ENCODE measurements around the gene SMIM20.
A peak's percentile ranks its signal among the peaks of the same experiment; 100 is the strongest.
"Not testable (repeated sequence)": the region's sequence is repeated elsewhere in the genome, so short reads cannot be mapped to it uniquely, and the experiment has no call there.

Gene SMIM20

DNA sequence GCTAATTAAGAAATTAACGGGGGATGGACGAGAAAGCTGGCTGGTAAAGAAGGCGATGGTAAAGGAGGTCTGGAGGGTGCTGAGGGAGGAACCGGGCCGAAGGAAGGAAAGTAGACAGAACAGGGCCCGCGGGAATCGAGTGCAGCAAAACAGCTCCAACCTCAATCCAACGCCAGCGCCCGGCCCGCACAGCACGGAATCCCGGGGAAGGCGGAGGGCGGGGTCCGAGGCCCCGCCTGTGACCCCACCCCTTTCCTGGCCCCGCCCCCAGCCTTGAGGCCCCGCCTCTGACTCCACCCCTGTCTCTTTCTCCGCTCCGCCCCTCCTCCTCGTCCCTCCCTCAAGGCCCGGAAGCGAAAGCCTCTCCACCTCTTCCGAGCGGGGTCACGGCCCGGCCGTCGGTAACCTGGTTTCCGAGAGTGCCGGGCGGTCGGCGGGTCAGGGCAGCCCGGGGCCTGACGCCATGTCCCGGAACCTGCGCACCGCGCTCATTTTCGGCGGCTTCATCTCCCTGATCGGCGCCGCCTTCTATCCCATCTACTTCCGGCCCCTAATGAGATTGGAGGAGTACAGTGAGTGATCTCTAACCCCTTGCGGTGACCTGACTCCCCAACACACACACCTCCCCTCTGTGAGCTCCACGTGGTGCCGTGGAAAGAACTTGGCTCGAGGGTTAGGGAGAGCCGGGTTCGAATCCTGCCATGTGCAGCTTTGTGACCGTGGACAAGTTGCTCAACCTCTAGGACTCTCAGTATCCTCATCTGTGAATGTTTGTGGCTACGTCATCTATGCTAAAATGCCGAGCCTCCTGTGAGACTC, at the start of gene SMIM20:
TSS of gene SMIM20 (plus strand) at position 370 of the 819 bp plus-strand sequence. CDS start at position 464, 94 bp downstream.
- DNase-seq = peak; percentile 77 to 82 (median 81)

DNA sequence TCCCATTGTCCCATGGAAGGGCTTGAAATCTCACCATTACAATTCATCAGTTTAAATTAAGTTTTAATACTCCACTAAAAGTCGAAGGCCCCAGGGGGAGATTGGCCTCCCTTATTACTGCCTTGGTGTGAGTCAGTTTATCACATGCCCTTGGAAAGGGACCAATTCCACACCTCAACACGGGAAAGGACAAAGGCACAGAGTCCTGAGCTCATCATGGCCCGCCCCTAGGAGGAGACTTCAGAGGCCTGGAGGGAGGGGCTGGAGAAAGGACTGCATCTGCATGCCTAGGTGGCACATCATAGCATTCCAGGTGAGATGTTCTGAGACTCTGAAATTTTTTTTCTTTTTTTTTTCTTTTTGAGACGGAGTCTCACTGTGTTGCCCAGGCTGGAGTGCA, 48.4 kb upstream of the SMIM20 start:
- no peak for DNase-seq

DNA sequence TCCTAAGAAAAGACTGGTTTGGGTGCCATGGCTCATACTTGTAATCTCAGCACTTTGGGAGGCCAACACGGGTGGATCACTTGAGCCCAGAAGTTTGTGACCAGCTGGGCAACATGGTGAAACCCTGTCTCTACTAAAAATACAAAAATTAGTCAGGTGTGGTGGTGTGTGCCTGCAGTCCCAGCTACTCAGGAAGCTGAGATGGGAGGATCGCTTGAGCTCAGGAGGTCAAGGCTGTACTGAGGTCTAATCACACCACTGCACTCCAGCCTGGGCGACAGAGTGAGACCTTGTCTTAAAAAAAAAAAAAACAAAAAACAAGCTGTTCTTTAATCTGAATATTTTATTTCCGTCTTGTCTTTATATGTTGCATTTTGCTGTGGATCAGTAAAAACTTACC, 47.6 kb upstream of the SMIM20 start:
- not testable (repeated sequence) for DNase-seq

DNA sequence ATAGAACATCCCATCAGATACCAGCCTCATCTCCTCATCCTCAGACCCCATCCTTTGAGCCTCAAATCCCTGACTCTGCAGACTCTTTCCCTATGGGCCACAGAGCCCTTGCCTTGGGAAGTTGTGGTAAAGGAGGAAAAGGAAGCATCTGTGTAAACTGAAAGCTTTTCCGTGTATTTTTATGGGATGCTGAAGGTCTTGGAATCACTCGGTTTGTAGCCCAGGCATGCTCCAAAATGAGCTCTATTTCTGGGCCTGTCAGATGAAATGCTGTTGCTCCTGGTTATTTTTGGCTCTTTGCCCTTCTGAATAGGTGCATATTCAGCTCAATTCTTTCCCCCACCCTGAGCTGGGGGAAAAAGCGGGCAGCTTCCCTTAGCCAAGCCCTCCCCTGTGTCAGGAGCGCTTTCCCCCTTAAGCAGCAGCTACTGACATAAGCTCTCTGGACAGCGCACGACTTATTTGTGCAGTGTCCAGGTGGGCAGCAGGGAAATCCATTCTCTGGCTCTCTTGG, 46.2 kb upstream of the SMIM20 start:
- no peak for DNase-seq

DNA sequence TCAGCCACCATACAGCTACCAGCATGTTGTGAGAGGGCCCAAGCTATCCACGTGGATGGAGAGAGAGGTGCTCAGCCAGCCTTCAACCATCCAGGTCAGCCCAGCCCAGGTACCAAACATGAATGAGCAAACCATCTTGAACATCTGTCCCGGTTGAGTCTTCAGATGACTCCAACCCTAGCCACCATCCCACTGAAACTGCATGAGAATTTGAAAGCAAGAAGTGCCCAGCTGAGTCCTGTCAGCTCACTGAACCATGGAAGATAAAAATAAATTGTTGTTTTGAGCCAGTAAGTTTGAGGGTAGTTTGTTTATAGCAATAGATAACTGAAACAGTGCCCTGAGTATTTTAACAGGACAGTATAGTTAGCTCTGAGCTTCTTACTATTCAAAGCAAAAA, 43.9 kb upstream of the SMIM20 start:
- DNase-seq = no peak

DNA sequence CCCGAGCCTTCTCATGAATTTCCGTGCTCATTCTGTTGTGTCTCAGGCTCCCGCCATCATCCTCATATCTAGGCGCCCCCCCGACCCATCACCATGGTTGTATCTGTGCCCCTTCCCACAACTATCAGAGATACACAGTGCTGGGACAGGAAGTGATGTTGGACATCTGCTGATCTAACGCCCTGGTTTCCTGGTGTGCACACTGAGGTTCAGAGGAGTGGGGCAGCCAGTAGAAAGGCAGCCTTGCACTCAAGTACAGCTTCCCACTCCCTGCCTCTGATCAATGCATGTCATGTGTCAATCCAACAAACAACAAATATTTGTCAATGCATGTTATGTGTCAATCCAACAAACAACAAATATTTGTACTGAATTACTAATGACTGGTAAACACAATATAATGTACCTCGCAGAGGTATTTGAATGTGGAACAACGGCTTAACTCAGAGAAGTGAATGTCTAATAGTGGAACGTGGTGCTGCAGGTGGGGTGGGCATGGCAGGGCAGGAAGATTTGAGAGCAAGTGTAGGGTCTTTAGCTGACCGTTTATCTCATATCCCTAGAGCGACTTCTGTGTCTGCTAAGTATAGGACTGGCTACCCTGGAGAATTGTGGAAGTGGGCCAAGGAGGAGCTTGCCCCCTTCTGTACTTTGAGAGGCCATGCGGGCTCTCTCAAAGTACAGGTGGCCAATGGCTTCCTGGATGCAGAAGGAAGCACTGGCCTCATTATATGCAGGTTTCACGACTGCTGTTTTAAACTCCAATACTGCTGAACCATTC, 41.0 kb upstream of the SMIM20 start:
- no peak for DNase-seq

DNA sequence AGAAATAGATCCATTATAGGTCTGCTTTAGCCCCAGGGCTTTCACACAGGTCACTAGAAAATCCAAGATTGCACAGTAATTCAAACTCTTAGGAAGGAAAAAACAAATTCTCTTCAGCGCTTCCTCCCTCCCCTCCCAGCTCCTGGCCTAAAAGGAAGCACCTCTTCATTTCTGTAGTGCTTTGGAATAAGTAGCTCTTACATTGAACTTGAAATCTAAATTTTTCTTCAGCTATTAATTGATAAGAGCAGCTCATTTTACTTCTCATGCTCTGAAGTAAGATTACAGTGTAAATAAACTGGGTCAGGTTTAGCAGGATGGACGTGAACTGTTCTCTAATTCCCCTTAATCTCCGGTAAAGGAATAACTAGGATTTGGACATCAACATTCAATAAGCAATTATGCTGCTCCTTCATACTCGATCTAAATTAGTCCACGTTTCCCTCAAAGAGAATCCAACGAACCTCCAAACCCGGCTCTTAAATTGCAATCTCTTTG, 40.3 kb upstream of the SMIM20 start:
- no peak for DNase-seq

DNA sequence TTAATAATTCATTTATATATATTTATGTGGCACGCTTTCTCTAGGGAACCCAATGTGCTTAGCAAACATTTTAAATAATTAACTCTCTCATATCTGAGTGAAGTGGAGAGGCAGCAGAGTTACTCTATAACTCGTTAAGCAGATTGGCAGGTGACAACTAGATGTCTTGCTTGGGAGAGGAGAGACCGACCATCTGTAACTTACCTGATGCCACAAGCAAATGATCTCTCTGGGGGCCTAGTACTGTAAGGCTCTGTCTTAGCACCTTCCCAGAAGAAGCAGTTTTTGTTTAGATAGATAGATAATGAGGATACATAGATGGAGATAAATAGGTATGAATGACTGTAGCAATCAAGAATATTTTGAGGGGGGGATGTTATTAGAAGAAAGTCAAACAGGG, 39.4 kb upstream of the SMIM20 start:
- DNase-seq = no peak

DNA sequence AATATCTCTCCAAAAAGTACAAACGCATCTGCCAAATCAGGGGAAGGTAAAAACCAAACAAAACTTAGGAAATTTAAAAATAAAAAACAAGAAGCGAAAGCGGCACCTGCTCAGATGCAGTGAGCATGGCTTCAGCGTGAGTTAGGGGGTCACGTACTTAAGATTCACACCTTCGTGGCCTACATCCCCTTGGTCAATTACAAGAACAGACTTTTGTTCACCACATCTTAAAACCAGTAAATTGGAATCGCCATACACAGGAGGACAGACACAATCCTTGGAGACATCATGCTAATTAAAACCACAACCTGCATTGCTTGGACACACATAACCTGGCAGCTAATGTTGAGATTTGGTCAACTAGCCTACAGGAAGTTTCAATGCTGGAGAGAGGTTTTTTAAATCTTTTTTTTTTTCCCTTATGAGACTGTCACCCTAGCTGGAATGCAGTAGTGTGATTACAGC, 38.7 kb upstream of the SMIM20 start:
- no peak for DNase-seq

DNA sequence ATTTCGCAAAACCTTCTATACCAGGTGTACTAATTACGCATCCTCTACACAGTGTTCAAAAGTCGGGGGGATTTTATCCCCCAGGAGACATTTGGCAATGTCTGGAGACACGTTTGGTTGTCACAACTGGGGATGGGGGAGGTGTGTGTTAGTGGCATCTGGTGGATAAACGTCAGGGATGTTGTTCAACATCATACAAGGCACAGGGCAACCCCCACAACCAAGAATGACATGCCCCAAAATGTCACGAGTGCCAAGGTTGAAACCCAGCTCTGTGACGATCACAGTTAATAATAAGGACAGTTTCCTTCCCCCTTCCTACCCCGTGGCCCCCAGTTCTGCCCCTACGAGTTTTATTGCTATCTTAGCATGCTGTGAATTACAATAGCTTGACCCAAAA, 35.3 kb upstream of the SMIM20 start:
- DNase-seq = no peak

DNA sequence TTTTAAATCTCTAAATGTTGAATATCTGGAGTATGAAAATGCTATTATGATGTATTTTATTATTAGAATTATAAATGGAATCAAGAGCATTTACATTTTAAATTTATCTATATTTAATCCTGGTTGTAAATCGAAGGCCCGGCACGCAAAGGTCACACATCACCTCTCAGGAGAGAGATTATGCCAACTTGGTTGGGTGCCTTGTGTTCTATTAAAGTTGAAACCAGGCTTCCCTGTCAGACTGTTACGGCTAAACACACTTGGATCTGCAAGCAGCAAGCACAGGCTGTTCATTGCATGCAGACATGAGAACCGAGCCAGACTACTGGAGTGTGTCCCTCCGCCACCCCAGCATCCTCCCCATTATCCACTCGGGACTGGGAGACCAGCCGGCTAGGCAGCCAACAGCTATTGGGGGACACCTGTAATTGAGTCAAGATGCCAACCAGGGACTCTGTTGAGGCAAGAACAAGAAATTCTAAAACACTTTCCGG, 34.9 kb upstream of the SMIM20 start:
- no peak for DNase-seq

DNA sequence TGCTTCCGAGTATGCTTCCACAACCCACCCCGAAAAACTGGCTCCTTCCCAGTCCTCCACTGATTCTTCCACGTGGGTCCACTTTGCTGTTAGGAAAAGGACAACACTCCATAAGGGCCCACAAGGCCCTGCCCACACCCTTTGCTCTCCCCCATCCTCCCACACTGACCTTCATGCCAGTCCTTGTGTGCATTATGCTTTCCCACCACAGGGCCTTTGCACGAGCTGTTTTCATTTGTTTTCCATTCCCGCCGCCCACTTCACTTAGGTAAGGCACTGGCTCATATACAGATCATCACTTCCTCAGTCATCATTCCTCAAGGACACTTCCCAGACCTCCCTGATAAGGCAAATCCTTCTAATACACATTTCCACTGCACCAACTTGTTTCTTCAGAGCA, 34.4 kb upstream of the SMIM20 start:
- no peak for DNase-seq

DNA sequence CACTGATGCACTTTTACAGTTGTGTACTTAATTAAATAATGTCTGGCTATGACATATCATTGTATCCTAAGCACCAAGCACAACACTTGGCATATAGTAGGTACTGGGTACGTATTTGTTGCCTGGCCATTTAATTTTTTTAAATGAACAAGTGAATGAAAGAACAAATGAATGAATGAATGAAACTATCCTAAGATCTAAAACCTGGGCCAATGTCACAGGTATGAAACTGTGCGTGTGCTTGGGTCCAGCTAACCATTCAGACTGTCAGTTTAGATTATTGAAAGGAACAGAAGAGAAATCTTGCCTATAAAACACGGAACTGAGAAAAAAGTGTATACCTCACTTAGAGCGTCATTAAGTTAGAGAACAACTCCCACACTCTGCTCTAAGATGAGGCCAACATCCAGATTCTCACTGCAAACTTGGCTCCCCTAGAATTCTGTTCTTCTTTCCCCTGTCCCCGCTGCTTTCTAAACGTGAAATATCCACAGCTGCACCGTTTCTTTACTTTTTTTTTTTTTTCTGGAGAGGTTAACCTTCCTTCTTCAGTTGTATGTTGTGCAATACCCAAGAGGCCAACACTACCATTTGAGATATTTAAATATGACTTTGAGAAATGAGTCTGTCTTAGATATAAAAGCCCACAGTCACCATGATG, 33.9 kb upstream of the SMIM20 start:
- DNase-seq = no peak

DNA sequence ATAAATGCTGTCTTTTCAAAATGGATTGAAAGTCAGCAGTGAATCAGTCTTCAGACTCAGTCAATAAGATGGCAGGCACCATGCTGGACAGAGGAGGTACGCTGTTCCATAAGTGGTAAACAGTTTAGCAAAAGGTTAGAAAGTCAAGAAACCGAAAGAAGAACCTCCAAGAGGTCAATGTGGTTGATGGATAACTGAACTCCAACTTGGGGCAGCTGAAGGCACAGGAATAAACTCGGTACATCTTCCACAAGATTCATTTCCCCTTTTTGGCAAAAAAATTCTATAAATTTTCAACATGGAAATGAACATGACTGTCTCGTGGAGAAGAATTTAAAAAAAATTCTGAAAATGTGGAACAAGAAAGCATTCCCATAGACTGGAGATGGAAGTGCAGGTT, 32.8 kb upstream of the SMIM20 start:
- no peak for DNase-seq

DNA sequence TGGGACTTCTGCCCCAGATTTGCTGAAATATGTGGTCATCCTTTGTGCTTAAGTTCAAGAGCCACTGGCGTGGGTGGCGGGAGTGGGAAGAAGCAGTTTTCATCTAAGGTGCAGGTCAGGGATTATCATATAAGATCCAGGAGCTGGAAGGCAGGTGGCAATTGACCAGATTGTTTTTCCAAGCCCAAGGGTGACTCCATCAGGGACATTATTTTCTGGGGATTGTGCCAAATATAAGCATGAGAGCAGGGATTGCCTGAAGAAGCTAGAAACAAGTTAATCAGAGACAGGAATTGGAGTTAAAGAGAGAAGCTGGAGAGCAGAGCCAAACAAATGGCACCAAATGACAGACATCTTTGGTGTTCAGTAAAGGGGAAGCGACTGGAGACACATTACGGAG, 31.8 kb upstream of the SMIM20 start:
- no peak for DNase-seq

DNA sequence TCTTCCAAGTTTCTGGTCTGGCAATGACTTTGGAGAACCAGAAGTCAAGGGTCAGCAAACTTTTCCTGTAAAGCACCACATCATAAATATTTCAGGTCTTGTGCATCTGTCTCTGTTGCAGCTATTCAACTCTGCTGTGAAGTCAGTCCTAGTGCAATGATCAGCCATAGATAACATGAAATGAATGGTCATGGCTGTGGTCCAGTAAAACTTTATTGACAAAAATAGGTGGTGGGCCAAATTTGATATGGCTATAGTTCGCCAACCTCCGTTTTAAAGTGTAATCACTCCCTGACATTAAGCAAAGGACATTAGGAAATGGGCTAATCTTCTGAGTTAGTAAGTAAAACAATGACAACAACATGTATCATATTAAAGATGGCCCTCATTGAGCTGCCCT, 30.5 kb upstream of the SMIM20 start:
- no peak for DNase-seq

DNA sequence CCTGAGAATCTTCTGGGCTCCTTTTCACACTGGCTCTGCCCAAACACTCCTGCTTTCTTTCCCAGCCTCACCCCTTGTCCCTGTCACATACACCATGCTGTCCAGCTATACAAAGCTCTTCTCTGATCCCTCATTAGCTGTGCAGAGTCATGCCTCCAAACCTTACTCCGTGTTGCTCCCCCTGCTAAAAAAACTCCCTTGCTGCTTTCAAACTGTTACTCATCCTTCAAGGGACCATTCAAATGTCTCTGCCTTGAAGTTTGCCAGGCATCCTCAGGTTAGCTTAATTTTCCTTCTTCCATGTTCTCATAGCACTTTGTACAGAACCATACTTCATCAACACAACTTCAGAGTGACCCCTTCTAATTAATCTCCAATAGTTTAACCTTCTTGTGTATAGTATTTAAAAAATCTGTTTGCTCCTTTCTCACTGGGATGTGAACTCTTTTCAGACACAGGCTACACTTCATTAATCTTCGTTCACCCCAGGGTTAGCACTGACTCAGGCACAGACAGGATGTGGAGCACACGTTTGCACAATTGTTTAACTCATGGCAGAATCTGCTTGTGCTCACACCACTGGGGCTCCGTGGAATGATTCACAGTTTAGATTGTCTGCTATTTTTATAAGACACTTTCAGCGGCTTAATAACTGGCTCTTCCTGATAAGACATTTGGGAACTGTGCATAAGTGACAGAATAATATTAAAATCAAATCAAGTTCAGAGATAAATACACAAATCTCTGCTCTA, 29.8 kb upstream of the SMIM20 start:
- DNase-seq = no peak

DNA sequence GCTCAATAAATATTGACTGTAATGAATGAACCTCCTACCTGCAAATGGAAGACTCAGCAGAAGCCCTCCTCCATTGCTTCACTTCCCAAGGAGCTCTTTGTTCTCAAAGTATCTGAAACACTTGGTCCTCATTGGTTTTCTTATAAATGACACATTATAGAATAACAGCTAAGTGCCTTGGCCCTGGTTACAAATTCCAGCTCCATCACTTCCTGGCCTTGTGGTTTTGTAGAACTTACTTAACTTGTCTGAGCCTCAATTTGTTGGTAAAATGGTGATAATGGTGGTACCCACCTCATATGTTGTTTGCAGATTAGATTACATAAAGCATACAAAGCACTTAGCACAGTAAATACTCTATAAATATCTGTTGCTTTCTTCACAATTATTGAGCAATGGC, 25.2 kb upstream of the SMIM20 start:
- DNase-seq = no peak

DNA sequence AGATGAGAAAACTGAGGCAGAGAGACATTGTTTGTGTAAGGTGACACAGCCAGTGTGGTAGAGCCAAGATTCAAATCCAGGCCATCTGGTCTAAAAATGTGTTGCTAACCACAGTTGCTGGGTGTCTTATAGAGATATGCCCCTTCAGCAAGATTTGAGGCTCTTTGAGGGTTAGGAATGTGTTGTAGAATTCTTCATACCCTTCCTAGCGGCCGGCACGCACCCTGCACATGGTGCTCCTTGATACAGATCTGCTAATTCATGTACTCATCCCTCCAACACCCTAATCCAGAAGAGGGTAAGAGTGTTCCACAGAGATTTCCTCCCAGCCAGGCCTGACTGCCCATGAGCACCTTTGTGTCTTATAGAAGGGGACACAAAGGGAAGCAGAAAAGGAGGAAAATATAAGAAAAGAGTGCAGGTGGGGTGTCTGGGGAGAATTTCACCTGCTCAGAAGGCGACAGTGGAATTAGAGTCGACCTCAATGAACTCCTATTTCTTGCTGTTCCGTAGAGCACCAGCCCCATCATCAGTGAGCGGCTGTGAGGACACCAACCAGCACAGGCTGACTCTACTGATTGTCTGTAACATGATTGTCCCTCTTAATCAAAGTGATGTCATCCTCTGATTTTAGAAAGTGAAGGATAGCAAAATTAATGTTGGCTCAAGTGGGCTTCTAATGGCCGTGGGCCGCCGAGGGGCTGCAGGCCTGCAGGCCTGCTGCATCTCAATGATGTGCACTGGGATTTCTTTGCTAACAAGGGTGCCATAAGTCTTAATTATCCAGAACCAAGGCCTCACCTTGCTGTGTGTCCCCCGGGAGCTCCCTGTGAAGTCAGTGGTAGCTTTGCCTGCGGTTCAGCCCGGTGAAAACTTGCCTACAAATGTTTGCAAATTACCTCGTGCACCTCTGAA, 24.2 kb upstream of the SMIM20 start:
- no peak for DNase-seq

DNA sequence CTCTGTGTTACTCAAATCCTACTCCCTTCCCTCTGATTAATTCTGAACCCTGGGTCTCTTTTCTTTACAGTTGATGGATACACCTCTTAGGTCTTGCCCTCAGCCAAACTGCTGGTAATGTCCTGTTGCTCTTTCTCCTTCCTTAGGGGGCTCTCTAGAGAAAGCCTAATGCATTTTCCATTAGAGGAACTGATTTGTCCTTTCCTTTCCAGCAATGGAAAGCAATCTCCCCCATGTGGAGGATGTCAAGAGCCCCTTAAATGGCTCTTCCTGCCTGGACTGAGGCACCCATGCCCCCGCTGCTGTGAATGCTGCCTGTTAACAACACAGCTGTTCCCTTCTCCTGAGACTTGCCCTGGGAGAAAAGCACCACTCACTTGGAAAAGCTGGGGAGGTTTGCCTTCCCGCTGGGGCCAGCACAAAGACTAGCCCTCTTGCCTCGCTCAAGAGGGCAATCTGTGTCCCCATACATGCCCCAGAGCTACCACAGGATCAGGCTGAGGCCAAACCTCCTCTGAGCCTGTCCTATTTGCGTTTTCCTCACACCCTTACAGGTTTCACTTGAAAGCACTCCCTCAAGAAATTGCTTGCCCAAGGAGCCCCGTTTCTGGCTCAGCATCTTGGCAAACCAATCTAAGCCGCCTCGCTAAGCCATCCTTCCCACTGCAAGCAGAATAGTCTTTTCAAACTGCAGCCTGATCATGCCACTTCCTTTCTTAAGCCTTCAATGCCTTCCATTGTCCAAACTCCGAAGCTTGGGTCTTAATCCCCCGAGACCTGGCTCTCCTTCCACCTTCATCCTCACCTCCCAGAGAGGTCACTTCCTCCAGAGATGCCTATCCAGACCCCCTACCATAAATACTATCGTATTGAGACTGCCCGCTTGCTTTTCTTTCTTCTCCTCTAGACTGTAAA, 23.2 kb upstream of the SMIM20 start:
- no peak for DNase-seq
